Natural killer cell (primary cell): ENCODE measurements around the gene SENP1. TPM values are rescaled to one million over a fixed set of nuclear protein-coding genes. Genes with fewer than 3 reads are reported as not detected.
"Not testable (repeated sequence)": the region's sequence is repeated elsewhere in the genome, so short reads cannot be mapped to it uniquely, and the experiment has no call there.

ENCODE experiments used
- ATAC-seq, 3 donors: fragments of 150-1000 bp in 2 of 3; fragments of 200-7000 bp in 1 of 3; cut with Tn5 transposase; 1 replicate in 1 of 3; 2 replicates in 2 of 3; pipeline ENCODE4 v1.10.0; 2021; ENCODE audit warnings: mild to moderate bottlenecking in 2 of 3, moderate library complexity in 2 of 3
- DNase-seq, 2 donors: peaks; one replicate each; pipeline versions ENCODE4 v3.0.0 to v3.0.0-alpha.2; 2013 to 2021; ENCODE audit warnings: mixed read lengths in 1 of 2
- H3K27ac ChIP-seq: one replicate; pipeline ENCODE4 v1.5.1; 2013; ENCODE audit warnings: mild to moderate bottlenecking, low read length
- H3K27me3 ChIP-seq: one replicate; pipeline ENCODE4 v1.6.1; 2013; ENCODE audit warnings: low read length; ENCODE audit not compliant: control insufficient read depth, insufficient read depth
- H3K36me3 ChIP-seq: one replicate; pipeline ENCODE4 v1.6.1; 2013; ENCODE audit warnings: low read length; ENCODE audit not compliant: control insufficient read depth, insufficient read depth
- H3K4me1 ChIP-seq: one replicate; pipeline ENCODE4 v1.6.1; 2013; ENCODE audit warnings: low read length; ENCODE audit not compliant: control insufficient read depth, insufficient read depth
- H3K4me3 ChIP-seq: one replicate; pipeline ENCODE4 v1.5.1; 2013; ENCODE audit warnings: low read length
- H3K9me3 ChIP-seq: one replicate; pipeline ENCODE4 v1.6.1; 2013; ENCODE audit warnings: low read length; ENCODE audit not compliant: control insufficient read depth, insufficient read depth
- H3K27ac Mint-ChIP-seq, 2 donors: one replicate each; pipeline ENCODE4 v1.8.0; 2022; ENCODE audit warnings: mild to moderate bottlenecking in 2 of 2, mixed read lengths in 2 of 2, moderate library complexity in 1 of 2
- H3K27me3 Mint-ChIP-seq, 2 donors: one replicate each; pipeline ENCODE4 v1.8.0; 2022; ENCODE audit warnings: low read depth in 2 of 2, mixed read lengths in 2 of 2
- H3K36me3 Mint-ChIP-seq: one replicate; pipeline ENCODE4 v1.8.0; 2022; ENCODE audit warnings: mixed read lengths
- H3K4me1 Mint-ChIP-seq, 2 donors: one replicate each; pipeline ENCODE4 v1.8.0; 2022; ENCODE audit warnings: mixed read lengths in 2 of 2
- H3K4me3 Mint-ChIP-seq: one replicate; pipeline ENCODE4 v1.8.0; 2022; ENCODE audit warnings: mild to moderate bottlenecking, moderate library complexity, mixed read lengths
- H3K9me3 Mint-ChIP-seq, 2 donors: one replicate each; pipeline ENCODE4 v1.8.0; 2022; ENCODE audit warnings: mixed read lengths in 2 of 2
- CTCF ChIP-seq: fragments of 200-600 bp; IDR thresholded peaks from one replicate; pipeline ENCODE4 v1.8.0; 2022; ENCODE audit warnings: antibody characterized with exemption
- WGBS: methylation state at CpG from one replicate; pipeline ENCODE4 v1.1.7; 2013; ENCODE audit warnings: missing lambda C conversion rate; ENCODE audit not compliant: insufficient coverage; 5-methylcytosine and 5-hydroxymethylcytosine counted together
- intact Hi-C: fragments of 100-400 bp; cut with micrococcal nuclease; formaldehyde crosslinking; loops from one replicate; pipeline ENCODE4 v1.14.2; 2022
- total RNA-seq, 4 donors: library from RNA; stranded (reverse); fragments of 120-200 nt in 1 of 4; gene quantifications; one replicate each; pipeline versions ENCODE4 v1.2.3 to v1.2.4, GENCODE V29; 2013 to 2022

Gene SENP1
- total RNA-seq, 3 donors from 2014 or later (not counting 1 experiment from before 2014, with no cell fraction given), result 35.6 to 39.6 (median 36.8) TPM

GRCh38 chr12:48119078-48119833, 13.4 kb upstream of the SENP1 start, which contains the start of gene PFKM:
Gene PFKM (plus strand): TSS chr12:48119364. CDS start chr12:48122775, 3,411 bp downstream.
- intact Hi-C loops, result no loop called here
- Mint-ChIP-seq H3K36me3 (no peaks in the 10 kb centered on the region), H3K9me3 (no peaks in the 10 kb centered on the region), H3K27ac (peak within 1 kb of the TSS in 1 of 2 donors; percentile 7), H3K27me3 (peaks cover 15 to 19% of the 10 kb centered on the region in 2 donors), H3K4me3 (peak within 1 kb of the TSS; percentile 91), H3K4me1 (peaks cover 12 to 14% of the 10 kb centered on the region in 2 donors)
- Histone ChIP-seq H3K4me3 (peak within 1 kb of the TSS; percentile 47), H3K9me3 (no peaks in the 10 kb centered on the region), H3K27me3 (peaks cover 2% of the 10 kb centered on the region), H3K27ac (no peak within 1 kb of the TSS), H3K36me3 (no peaks in the 10 kb centered on the region), H3K4me1 (peaks cover 10% of the 10 kb centered on the region)
- WGBS, result 4% methylated on average over 18 of the region's 20 CpGs
- ATAC-seq, result peak; percentile 81 to 98 (median 95)
- TF ChIP-seq CTCF, result no peak
- DNase-seq, result peak in 1 of 2 donors; percentile 81

GRCh38 chr12:48118284-48118871, 12.5 kb upstream of the SENP1 start:
- H3K36me3 ChIP-seq, result no peaks in the 10 kb centered on the region
- no peaks in the 10 kb centered on the region for H3K9me3 ChIP-seq
- H3K4me1 ChIP-seq, result peaks cover 10% of the 10 kb centered on the region
- H3K27me3 ChIP-seq, result peaks cover 2% of the 10 kb centered on the region
- WGBS, result 77% methylated on average over 2 of the region's 3 CpGs
- Mint-ChIP-seq H3K4me3 (peak overlapping the region; percentile 91), H3K36me3 (no peaks in the 10 kb centered on the region), H3K4me1 (peaks cover 12 to 14% of the 10 kb centered on the region in 2 donors), H3K9me3 (no peaks in the 10 kb centered on the region), H3K27me3 (peaks cover 18 to 19% of the 10 kb centered on the region in 2 donors), H3K27ac (no peak overlapping the region)
- intact Hi-C loops, result no loop called here
- no peak for ATAC-seq
- H3K4me3 ChIP-seq, result no peak overlapping the region
- TF ChIP-seq CTCF, result no peak
- H3K27ac ChIP-seq, result no peak overlapping the region
- no peak for DNase-seq

GRCh38 chr12:48115957-48116356, 10.1 kb upstream of the SENP1 start:
- Mint-ChIP-seq H3K27ac (no peak overlapping the region), H3K9me3 (no peaks in the 10 kb centered on the region), H3K4me1 (peaks cover 12 to 14% of the 10 kb centered on the region in 2 donors), H3K36me3 (no peaks in the 10 kb centered on the region), H3K27me3 (peaks cover 18 to 19% of the 10 kb centered on the region in 2 donors), H3K4me3 (no peak overlapping the region)
- 97% methylated on average over 1 of the region's 1 CpG for WGBS
- Histone ChIP-seq H3K36me3 (no peaks in the 10 kb centered on the region), H3K27me3 (peaks cover 2% of the 10 kb centered on the region), H3K9me3 (no peaks in the 10 kb centered on the region), H3K27ac (no peak overlapping the region), H3K4me1 (peaks cover 10% of the 10 kb centered on the region), H3K4me3 (no peak overlapping the region)
- intact Hi-C loops, result no loop called here
- ATAC-seq (no peak), DNase-seq (no peak)
- no peak for TF ChIP-seq CTCF

GRCh38 chr12:48111312-48111693, 5.4 kb upstream of the SENP1 start:
- DNase-seq, H3K27ac Mint-ChIP-seq, H3K4me3 Mint-ChIP-seq, H3K36me3 ChIP-seq, H3K4me1 ChIP-seq, H3K4me3 ChIP-seq, H3K9me3 Mint-ChIP-seq, H3K9me3 ChIP-seq, H3K27me3 ChIP-seq, H3K27ac ChIP-seq, H3K4me1 Mint-ChIP-seq, H3K36me3 Mint-ChIP-seq, intact Hi-C loops, ATAC-seq: not testable (repeated sequence)
- 93% methylated on average over 5 of the region's 5 CpGs for WGBS
- peaks cover 17 to 18% of the 10 kb centered on the region in 2 donors for H3K27me3 Mint-ChIP-seq
